DND-41 (cell line): ENCODE results near the gene ACER3.

Source experiments
- EZH2 ChIP-seq: IDR thresholded peaks from 3 replicates; pipeline ENCODE4 v1.6.1; 2012; ENCODE audit warnings: borderline replicate concordance, low read depth, mild to moderate bottlenecking, moderate library complexity, low read length, inconsistent platforms; ENCODE audit not compliant: severe bottlenecking
- TF ChIP-seq, protein P1 (sequence below): IDR thresholded peaks from 2 replicates; pipeline ENCODE4 v1.5.1; 2012; ENCODE audit warnings: borderline replicate concordance, low read length, moderate library complexity, mild to moderate bottlenecking; ENCODE audit not compliant: poor library complexity, severe bottlenecking; ENCODE audit errors: extremely low read depth

DNA sequence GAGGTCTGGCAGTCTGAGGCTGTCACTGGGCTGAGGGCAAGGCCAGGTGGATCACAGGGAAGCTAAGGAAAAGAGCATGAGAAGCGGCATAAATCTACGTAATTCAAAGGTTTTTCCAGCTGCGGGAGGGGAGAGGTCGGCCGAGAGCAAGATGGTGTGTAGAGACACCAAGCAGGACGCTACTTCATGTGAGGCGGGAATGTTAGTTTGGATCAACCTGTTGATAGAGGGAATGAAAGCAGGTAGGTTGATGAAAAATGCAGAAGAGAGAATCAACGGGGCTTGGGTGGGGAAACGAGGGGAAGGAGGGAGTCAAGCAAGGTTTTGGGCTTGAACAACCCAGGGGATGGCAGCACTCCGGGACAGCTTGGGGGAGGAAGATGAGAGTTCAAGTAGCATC, 176.3 kb downstream of the ACER3 start:
- no peak for TF ChIP-seq EZH2
- TF ChIP-seq, protein P1, sequence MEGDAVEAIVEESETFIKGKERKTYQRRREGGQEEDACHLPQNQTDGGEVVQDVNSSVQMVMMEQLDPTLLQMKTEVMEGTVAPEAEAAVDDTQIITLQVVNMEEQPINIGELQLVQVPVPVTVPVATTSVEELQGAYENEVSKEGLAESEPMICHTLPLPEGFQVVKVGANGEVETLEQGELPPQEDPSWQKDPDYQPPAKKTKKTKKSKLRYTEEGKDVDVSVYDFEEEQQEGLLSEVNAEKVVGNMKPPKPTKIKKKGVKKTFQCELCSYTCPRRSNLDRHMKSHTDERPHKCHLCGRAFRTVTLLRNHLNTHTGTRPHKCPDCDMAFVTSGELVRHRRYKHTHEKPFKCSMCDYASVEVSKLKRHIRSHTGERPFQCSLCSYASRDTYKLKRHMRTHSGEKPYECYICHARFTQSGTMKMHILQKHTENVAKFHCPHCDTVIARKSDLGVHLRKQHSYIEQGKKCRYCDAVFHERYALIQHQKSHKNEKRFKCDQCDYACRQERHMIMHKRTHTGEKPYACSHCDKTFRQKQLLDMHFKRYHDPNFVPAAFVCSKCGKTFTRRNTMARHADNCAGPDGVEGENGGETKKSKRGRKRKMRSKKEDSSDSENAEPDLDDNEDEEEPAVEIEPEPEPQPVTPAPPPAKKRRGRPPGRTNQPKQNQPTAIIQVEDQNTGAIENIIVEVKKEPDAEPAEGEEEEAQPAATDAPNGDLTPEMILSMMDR, result no peak
